Measurements from ENCODE around the gene GPR25.

GPR25 gene

DNA sequence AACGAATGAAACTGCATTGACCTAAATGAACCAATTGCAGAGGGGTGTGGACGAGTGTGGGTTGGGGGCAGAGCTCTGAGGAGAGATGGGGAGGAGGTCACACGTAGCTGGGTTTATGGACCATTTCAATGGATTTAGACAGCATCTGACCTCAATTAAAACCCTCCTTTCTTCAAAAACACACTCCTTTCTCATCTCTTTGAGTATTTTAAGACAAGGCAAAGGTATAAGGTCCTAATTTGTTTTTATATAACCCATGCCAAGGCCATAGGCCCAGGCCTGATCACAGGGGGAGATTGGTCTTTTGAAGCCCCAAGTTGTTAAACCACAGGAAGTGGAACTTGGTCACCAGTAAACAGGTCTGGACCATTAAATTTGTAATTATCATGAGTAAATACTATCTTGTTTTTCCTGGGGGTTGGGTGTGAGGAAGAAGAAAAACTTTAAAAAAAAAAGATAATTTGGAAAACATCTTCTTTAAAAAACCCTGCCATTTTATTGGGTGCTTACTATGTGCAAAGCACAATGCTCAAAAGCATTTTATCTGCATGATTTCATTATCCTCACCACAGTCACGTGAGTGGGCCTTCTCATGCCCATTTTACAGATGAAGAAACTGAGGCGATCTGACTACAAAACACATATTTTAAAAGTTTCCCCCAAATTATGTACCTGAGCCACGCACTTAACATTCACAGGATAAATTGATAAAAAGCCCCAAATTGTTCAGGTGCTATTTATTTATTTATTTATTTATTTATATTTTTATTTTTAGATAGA, 13.0 kb downstream of the GPR25 start:
- no peaks in the 10 kb centered on the region for H3K9me3 ChIP-seq (ENCODE audit: insufficient read depth, low read length)
- no peaks in the 10 kb centered on the region for H3K36me3 ChIP-seq (ENCODE audit: insufficient read depth, insufficient read length, low read length)
- H3K27me3 ChIP-seq (ENCODE audit: insufficient read depth, insufficient read length), result no peaks in the 10 kb centered on the region
- no peak for TF ChIP-seq SUZ12 (IDR thresholded peaks at IDR 0.05; ENCODE audit: extremely low read depth, insufficient read depth, insufficient read length)
- no peak for TF ChIP-seq YY1 (IDR thresholded peaks at IDR 0.05; ENCODE audit: insufficient read depth, insufficient read length)
- TF ChIP-seq ZNF274 (IDR thresholded peaks at IDR 0.05; ENCODE audit: low read depth, low read length), result no peak
- no peak overlapping the region for H3K9ac ChIP-seq (ENCODE audit: insufficient read length, low read depth)
- H3K4me1 ChIP-seq (ENCODE audit: insufficient read depth, insufficient read length), result peaks cover 24% of the 10 kb centered on the region
- H3K4me3 ChIP-seq (ENCODE audit: insufficient read length, low read depth), result no peak overlapping the region
- DNase-seq (ENCODE audit: low read depth, low spot score), result no peak

DNA sequence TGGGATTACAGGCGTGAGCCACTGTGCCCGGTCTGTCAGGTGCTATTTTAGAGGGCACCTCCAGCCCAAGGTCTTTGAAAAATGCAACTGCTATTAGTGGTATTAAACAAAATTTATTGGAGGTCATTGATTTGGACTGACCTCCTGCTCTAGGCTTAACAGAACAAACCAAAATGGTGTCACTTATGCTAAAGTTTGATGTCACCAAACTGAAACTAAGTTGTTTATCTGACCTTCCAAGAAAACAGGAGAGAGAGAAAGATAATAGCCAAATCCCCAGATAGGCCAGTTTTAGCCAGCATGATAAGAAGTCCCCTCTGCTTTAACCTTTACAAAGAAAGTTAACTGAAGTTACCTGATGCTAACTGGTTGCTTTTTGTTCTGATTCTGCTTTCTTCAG, 13.8 kb downstream of the GPR25 start:
- DNase-seq (ENCODE audit: low read depth, low spot score), result no peak
- Histone ChIP-seq H3K9ac (ENCODE audit: insufficient read length, low read depth) (no peak overlapping the region), H3K4me3 (ENCODE audit: insufficient read length, low read depth) (no peak overlapping the region), H3K9me3 (ENCODE audit: insufficient read depth, low read length) (no peaks in the 10 kb centered on the region), H3K36me3 (ENCODE audit: insufficient read depth, insufficient read length, low read length) (no peaks in the 10 kb centered on the region), H3K4me1 (ENCODE audit: insufficient read depth, insufficient read length) (peaks cover 24% of the 10 kb centered on the region), H3K27me3 (ENCODE audit: insufficient read depth, insufficient read length) (no peaks in the 10 kb centered on the region)
- TF ChIP-seq SUZ12 (IDR thresholded peaks at IDR 0.05; ENCODE audit: extremely low read depth, insufficient read depth, insufficient read length) (no peak), YY1 (IDR thresholded peaks at IDR 0.05; ENCODE audit: insufficient read depth, insufficient read length) (no peak), ZNF274 (IDR thresholded peaks at IDR 0.05; ENCODE audit: low read depth, low read length) (no peak)

DNA sequence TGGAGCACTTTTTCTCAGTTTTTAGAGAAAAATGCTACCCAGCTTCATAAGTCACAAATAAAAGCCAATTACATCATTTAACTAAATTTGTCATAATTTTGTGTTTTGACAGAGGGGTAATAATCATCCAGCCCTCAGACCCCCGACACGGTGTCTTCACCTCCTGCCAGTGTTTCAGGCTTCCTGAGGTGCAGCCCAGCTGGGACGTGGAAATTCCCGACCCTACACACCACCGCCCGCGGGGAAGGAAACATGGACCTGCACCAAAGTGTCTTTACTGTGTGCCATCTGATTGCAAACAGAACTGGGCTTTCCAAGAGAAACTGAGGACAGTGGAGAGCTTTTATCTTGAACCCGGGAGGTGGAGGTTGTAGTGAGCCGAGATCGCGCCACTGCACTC, 14.3 kb downstream of the GPR25 start:
- no peak for DNase-seq (ENCODE audit: low read depth, low spot score)
- no peak for TF ChIP-seq YY1 (IDR thresholded peaks at IDR 0.05; ENCODE audit: insufficient read depth, insufficient read length)
- no peak for TF ChIP-seq ZNF274 (IDR thresholded peaks at IDR 0.05; ENCODE audit: low read depth, low read length)
- TF ChIP-seq SUZ12 (IDR thresholded peaks at IDR 0.05; ENCODE audit: extremely low read depth, insufficient read depth, insufficient read length), result no peak
- Histone ChIP-seq H3K27me3 (ENCODE audit: insufficient read depth, insufficient read length) (no peaks in the 10 kb centered on the region), H3K9me3 (ENCODE audit: insufficient read depth, low read length) (no peaks in the 10 kb centered on the region), H3K36me3 (ENCODE audit: insufficient read depth, insufficient read length, low read length) (no peaks in the 10 kb centered on the region), H3K9ac (ENCODE audit: insufficient read length, low read depth) (no peak overlapping the region), H3K4me3 (ENCODE audit: insufficient read length, low read depth) (no peak overlapping the region), H3K4me1 (ENCODE audit: insufficient read depth, insufficient read length) (peaks cover 24% of the 10 kb centered on the region)

DNA sequence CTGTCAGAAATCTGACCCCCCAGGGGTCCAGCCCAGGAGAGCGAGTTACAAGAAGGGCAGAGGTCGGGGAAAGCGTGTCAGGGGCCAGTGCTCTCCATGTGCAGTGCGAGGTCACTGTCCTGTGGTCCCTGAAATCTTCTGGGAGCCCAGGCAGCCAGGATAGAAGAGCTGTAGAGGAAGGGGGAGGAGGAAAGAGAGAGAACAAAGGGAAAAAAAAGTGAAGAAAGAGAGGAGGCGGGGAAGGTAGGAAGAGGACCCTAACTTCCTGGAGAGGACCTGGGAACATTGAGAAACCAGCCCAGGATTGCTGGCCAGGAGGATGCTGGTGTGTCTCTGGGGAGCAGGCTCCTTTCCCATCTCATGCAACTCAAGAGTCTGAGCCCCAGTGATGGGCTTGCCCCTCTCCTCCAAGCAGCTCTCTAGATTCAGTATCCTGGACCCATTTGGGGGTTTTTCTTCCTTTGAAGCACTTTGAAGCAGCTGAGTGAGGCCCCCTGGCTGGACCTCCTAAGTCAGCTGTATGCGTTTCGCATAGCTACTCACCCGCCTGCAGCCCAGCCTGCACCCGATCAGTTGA, 15.1 kb downstream of the GPR25 start:
- TF ChIP-seq SUZ12 (IDR thresholded peaks at IDR 0.05; ENCODE audit: extremely low read depth, insufficient read depth, insufficient read length) (no peak), YY1 (IDR thresholded peaks at IDR 0.05; ENCODE audit: insufficient read depth, insufficient read length) (no peak), ZNF274 (IDR thresholded peaks at IDR 0.05; ENCODE audit: low read depth, low read length) (no peak)
- H3K4me3 ChIP-seq (ENCODE audit: insufficient read length, low read depth), result no peak overlapping the region

DNA sequence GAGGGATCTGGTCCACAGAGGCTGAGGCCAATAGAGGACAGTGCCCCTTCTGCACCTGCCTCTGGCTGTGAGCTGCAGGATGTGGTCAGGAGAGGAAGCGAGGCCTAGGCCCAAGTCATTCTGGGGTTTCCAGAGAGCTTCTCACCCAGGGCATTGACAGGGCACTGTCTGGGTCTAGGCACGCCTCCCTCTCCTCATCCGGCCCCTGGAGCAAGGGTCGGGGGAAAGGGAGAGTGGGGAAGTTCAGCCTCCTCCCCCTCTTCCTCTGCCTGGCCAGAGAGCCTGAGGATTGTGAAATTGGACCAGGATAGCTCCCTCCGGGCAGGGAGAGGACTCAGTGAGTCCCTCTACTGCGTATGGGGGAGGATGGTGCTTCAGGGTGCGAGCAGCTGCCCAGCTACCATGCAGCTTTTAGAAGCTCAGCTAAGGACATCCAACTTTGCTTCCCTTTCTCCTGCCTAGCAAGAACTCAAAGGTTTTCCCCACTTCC, 15.6 kb downstream of the GPR25 start:
- TF ChIP-seq ZNF274 (IDR thresholded peaks at IDR 0.05; ENCODE audit: low read depth, low read length) (no peak), SUZ12 (IDR thresholded peaks at IDR 0.05; ENCODE audit: extremely low read depth, insufficient read depth, insufficient read length) (no peak), YY1 (IDR thresholded peaks at IDR 0.05; ENCODE audit: insufficient read depth, insufficient read length) (no peak)
- H3K4me1 ChIP-seq (ENCODE audit: insufficient read depth, insufficient read length), result peaks cover 26% of the 10 kb centered on the region
- H3K9ac ChIP-seq (ENCODE audit: insufficient read length, low read depth), result peak overlapping the region; percentile 14
- H3K9me3 ChIP-seq (ENCODE audit: insufficient read depth, low read length), result no peaks in the 10 kb centered on the region
- no peaks in the 10 kb centered on the region for H3K27me3 ChIP-seq (ENCODE audit: insufficient read depth, insufficient read length)
- no peak overlapping the region for H3K4me3 ChIP-seq (ENCODE audit: insufficient read length, low read depth)
- DNase-seq (ENCODE audit: low read depth, low spot score), result no peak
- no peaks in the 10 kb centered on the region for H3K36me3 ChIP-seq (ENCODE audit: insufficient read depth, insufficient read length, low read length)

More for the DNA sequence above, 15.1 kb downstream of the GPR25 start:
- no peaks in the 10 kb centered on the region for H3K36me3 ChIP-seq (ENCODE audit: insufficient read depth, insufficient read length, low read length)
- H3K9ac ChIP-seq (ENCODE audit: insufficient read length, low read depth), result peak overlapping the region; percentile 14
- DNase-seq (ENCODE audit: low read depth, low spot score), result no peak
- no peaks in the 10 kb centered on the region for H3K9me3 ChIP-seq (ENCODE audit: insufficient read depth, low read length)
- H3K4me1 ChIP-seq (ENCODE audit: insufficient read depth, insufficient read length), result peaks cover 24% of the 10 kb centered on the region
- H3K27me3 ChIP-seq (ENCODE audit: insufficient read depth, insufficient read length), result no peaks in the 10 kb centered on the region

DNA sequence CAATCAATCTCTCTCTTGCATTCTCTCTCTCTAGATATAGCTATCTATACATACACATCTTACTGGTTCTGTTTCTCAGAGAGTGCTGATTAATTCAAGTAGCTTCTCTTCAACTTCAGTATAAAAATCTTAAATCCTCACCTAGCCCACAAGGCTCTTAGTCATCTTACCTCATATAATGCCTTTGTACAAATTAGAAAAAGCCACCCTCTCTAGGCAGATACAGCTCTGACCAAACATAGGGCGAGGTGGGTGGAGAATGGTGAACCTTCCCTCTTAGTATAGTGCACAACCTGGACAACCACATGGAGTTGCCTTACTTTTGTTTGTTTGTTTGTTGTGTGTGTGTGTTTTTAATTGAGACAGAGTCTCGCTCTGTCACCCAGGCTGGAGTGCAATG, 16.8 kb downstream of the GPR25 start:
- Histone ChIP-seq H3K4me3 (ENCODE audit: insufficient read length, low read depth) (no peak overlapping the region), H3K9me3 (ENCODE audit: insufficient read depth, low read length) (no peaks in the 10 kb centered on the region), H3K27me3 (ENCODE audit: insufficient read depth, insufficient read length) (no peaks in the 10 kb centered on the region), H3K36me3 (ENCODE audit: insufficient read depth, insufficient read length, low read length) (peaks cover 6% of the 10 kb centered on the region), H3K9ac (ENCODE audit: insufficient read length, low read depth) (no peak overlapping the region), H3K4me1 (ENCODE audit: insufficient read depth, insufficient read length) (peaks cover 29% of the 10 kb centered on the region)
- no peak for DNase-seq (ENCODE audit: low read depth, low spot score)
- TF ChIP-seq SUZ12 (IDR thresholded peaks at IDR 0.05; ENCODE audit: extremely low read depth, insufficient read depth, insufficient read length) (no peak), ZNF274 (IDR thresholded peaks at IDR 0.05; ENCODE audit: low read depth, low read length) (no peak), YY1 (IDR thresholded peaks at IDR 0.05; ENCODE audit: insufficient read depth, insufficient read length) (no peak)

DNA sequence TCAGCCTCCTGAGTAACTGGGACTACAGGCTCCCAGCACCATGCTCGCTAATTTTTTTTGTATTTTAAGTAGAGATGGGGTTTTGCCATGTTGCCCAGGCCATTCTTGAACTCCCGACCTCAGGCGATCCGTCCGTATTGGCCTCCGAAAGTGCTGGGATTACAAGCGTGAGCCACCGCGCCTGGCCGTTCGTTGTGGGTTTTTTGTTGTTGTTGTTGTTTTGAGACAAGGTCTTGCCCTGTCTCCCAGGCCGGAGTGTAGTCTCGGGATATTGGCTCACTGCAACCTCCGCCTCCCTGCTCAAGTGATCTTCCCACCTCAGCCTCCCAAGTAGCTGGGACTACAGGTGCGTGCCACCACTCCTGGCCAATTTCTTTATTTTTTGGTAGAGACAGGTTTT, 17.2 kb downstream of the GPR25 start:
- no peak overlapping the region for H3K9ac ChIP-seq (ENCODE audit: insufficient read length, low read depth)
- H3K9me3 ChIP-seq (ENCODE audit: insufficient read depth, low read length), result no peaks in the 10 kb centered on the region
- peaks cover 10% of the 10 kb centered on the region for H3K36me3 ChIP-seq (ENCODE audit: insufficient read depth, insufficient read length, low read length)
- H3K27me3 ChIP-seq (ENCODE audit: insufficient read depth, insufficient read length), result no peaks in the 10 kb centered on the region
- H3K4me3 ChIP-seq (ENCODE audit: insufficient read length, low read depth), result no peak overlapping the region
- TF ChIP-seq YY1 (IDR thresholded peaks at IDR 0.05; ENCODE audit: insufficient read depth, insufficient read length), result no peak
- TF ChIP-seq ZNF274 (IDR thresholded peaks at IDR 0.05; ENCODE audit: low read depth, low read length), result no peak
- peaks cover 33% of the 10 kb centered on the region for H3K4me1 ChIP-seq (ENCODE audit: insufficient read depth, insufficient read length)
- no peak for DNase-seq (ENCODE audit: low read depth, low spot score)

Measured in NT2/D1 (cell line).